DOHH2 (cell line): ENCODE results near the gene PLPPR1.

Experiments used
- H3F3A ChIP-seq: fragments of 200-600 bp; sonication (generic), shearing (Covaris generic); 2 replicates; pipeline ENCODE4 v1.6.0; 2016; ENCODE audit warnings: antibody characterized with exemption, mild to moderate bottlenecking; ENCODE audit not compliant: control insufficient read depth, insufficient read depth
- H3K27ac ChIP-seq: fragments of 200-600 bp; sonication (generic); 2 replicates; pipeline ENCODE4 v1.5.1; 2014; ENCODE audit warnings: low read depth, mild to moderate bottlenecking, low read length, moderate library complexity
- H3K27me3 ChIP-seq: fragments of 200-600 bp; sonication (generic); 2 replicates; pipeline ENCODE4 v1.6.1; 2014; ENCODE audit warnings: mild to moderate bottlenecking, low read length, mixed read lengths; ENCODE audit not compliant: control insufficient read depth
- H3K36me3 ChIP-seq: fragments of 200-600 bp; sonication (generic); 2 replicates; pipeline ENCODE4 v1.6.1; 2014; ENCODE audit warnings: mild to moderate bottlenecking, low read length, moderate library complexity, mixed read lengths; ENCODE audit not compliant: control insufficient read depth
- H3K4me1 ChIP-seq: fragments of 200-600 bp; sonication (generic); 2 replicates; pipeline ENCODE4 v1.6.1; 2014; ENCODE audit warnings: mild to moderate bottlenecking, low read length, mixed read lengths; ENCODE audit not compliant: control insufficient read depth
- H3K4me2 ChIP-seq: fragments of 200-600 bp; sonication (generic); 2 replicates; pipeline ENCODE4 v1.6.0; 2014; ENCODE audit warnings: mild to moderate bottlenecking, low read length, moderate library complexity
- H3K4me3 ChIP-seq: fragments of 200-600 bp; sonication (generic); 2 replicates; pipeline ENCODE4 v1.5.1; 2014; ENCODE audit warnings: mild to moderate bottlenecking, low read length, mixed read lengths
- H3K79me2 ChIP-seq: fragments of 200-600 bp; sonication (generic); 2 replicates; pipeline ENCODE4 v1.6.1; 2014; ENCODE audit warnings: mild to moderate bottlenecking, low read length, mixed read lengths; ENCODE audit not compliant: control insufficient read depth
- H3K9me2 ChIP-seq: fragments of 200-600 bp; sonication (generic); replicated peaks from 2 replicates; pipeline ENCODE4 v1.6.1; 2014; ENCODE audit warnings: mild to moderate bottlenecking, low read length, mixed read lengths; ENCODE audit not compliant: control insufficient read depth
- H3K9me3 ChIP-seq: fragments of 200-600 bp; sonication (generic); 2 replicates; pipeline ENCODE4 v1.6.1; 2014; ENCODE audit warnings: antibody characterized with exemption, low read length, mixed read lengths; ENCODE audit not compliant: control insufficient read depth, insufficient read depth
- H4K20me1 ChIP-seq: fragments of 200-600 bp; sonication (generic); 2 replicates; pipeline ENCODE4 v1.6.0; 2014; ENCODE audit warnings: low read depth, mild to moderate bottlenecking, antibody characterized with exemption, low read length, moderate library complexity; ENCODE audit not compliant: control insufficient read depth, insufficient read depth
- CTCF ChIP-seq: fragments of 200-600 bp; sonication (generic); IDR thresholded peaks from one replicate; pipeline ENCODE4 v1.5.1; 2014; ENCODE audit warnings: antibody characterized with exemption, mild to moderate bottlenecking, low read depth, low read length; ENCODE audit not compliant: poor library complexity, severe bottlenecking
- EZH2phosphoT487 ChIP-seq: fragments of 200-600 bp; sonication (generic); IDR thresholded peaks from 2 replicates; pipeline ENCODE4 v1.6.1; 2017; ENCODE audit warnings: borderline replicate concordance, mild to moderate bottlenecking, antibody characterized with exemption, low read length, moderate library complexity, mixed read lengths

The PLPPR1 gene

GRCh38 chr9:101029315-101030085, 973 bp downstream of the PLPPR1 start:
- Histone ChIP-seq H3K36me3 (no peaks in the 10 kb centered on the region), H3K9me3 (peaks cover 4% of the 10 kb centered on the region; the same call in 1 of the 2 replicates), H3K27ac (no peak overlapping the region), H4K20me1 (no peaks in the 10 kb centered on the region), H3K9me2 (no peaks in the 10 kb centered on the region), H3K4me3 (no peak overlapping the region), H3K79me2 (no peaks in the 10 kb centered on the region), H3F3A (no peaks in the 10 kb centered on the region), H3K4me1 (no peaks in the 10 kb centered on the region), H3K4me2 (no peak overlapping the region), H3K27me3 (no peaks in the 10 kb centered on the region)
- TF ChIP-seq CTCF (no peak), EZH2phosphoT487 (no peak)

- H3K4me2 ChIP-seq: no peak overlapping the region
- no peak overlapping the region for H3K4me3 ChIP-seq
- no peaks in the 10 kb centered on the region for H4K20me1 ChIP-seq
- no peak overlapping the region for H3K27ac ChIP-seq
- no peaks in the 10 kb centered on the region for H3F3A ChIP-seq
- no peaks in the 10 kb centered on the region for H3K79me2 ChIP-seq
- H3K27me3 ChIP-seq: no peaks in the 10 kb centered on the region
- no peaks in the 10 kb centered on the region for H3K9me2 ChIP-seq
- no peaks in the 10 kb centered on the region for H3K36me3 ChIP-seq
- TF ChIP-seq EZH2phosphoT487: no peak
- TF ChIP-seq CTCF: no peak
- H3K4me1 ChIP-seq: no peaks in the 10 kb centered on the region
- peaks cover 4% of the 10 kb centered on the region; the same call in 1 of the 2 replicates for H3K9me3 ChIP-seq
These were observed 1.5 kb downstream of the PLPPR1 start for GRCh38 chr9:101030086-101030391.

GRCh38 chr9:101032426-101032825, 3.9 kb downstream of the PLPPR1 start:
- Histone ChIP-seq H3K27ac (no peak overlapping the region), H3K9me2 (no peaks in the 10 kb centered on the region), H3K9me3 (peaks cover 4% of the 10 kb centered on the region; the same call in 1 of the 2 replicates), H3K4me2 (no peak overlapping the region), H3F3A (no peaks in the 10 kb centered on the region), H3K4me3 (no peak overlapping the region), H3K79me2 (no peaks in the 10 kb centered on the region), H3K4me1 (no peaks in the 10 kb centered on the region), H3K27me3 (no peaks in the 10 kb centered on the region), H3K36me3 (no peaks in the 10 kb centered on the region), H4K20me1 (no peaks in the 10 kb centered on the region)
- no peak for TF ChIP-seq CTCF
- TF ChIP-seq EZH2phosphoT487: no peak
